ENCODE measurements around the gene CCDC183.
"Not testable (repeated sequence)": the region's sequence is repeated elsewhere in the genome, so short reads cannot be mapped to it uniquely, and the experiment has no call there.

The CCDC183 gene

GRCh38 chr9:136796238-136796774 lies at the start of gene CCDC183:
TSS of gene CCDC183 (plus strand) at chr9:136796338. CDS start at chr9:136796398, 60 bp downstream.
- DNase-seq, result no peak

- DNase-seq, result no peak
Observed at GRCh38 chr9:136746621-136747020, 49.5 kb upstream of the CCDC183 start.

- no peak for DNase-seq
Observed at GRCh38 chr9:136747161-136748060, 48.7 kb upstream of the CCDC183 start.

- DNase-seq, result no peak
Observed at GRCh38 chr9:136748201-136748600, 47.9 kb upstream of the CCDC183 start, which contains the start of gene LCN6. TSS of gene LCN6 (minus strand) at chr9:136748525. CDS start at chr9:136748483, 42 bp downstream.

GRCh38 chr9:136748666-136749611 lies 47.2 kb upstream of the CCDC183 start:
- no peak for DNase-seq

- DNase-seq, result no peak
Observed at GRCh38 chr9:136750526-136750925, 45.6 kb upstream of the CCDC183 start.

GRCh38 chr9:136751244-136751643 lies 44.9 kb upstream of the CCDC183 start:
- DNase-seq, result no peak

- DNase-seq, result no peak
Observed at GRCh38 chr9:136751814-136752213, 44.3 kb upstream of the CCDC183 start.

- DNase-seq, result no peak
Observed at GRCh38 chr9:136753371-136754058, 42.6 kb upstream of the CCDC183 start.

GRCh38 chr9:136754059-136754572 lies 42.0 kb upstream of the CCDC183 start:
- no peak for DNase-seq

- DNase-seq, result no peak
Observed at GRCh38 chr9:136754626-136755301, 41.4 kb upstream of the CCDC183 start.

- not testable (repeated sequence) for DNase-seq
Observed at GRCh38 chr9:136755302-136756133, 40.6 kb upstream of the CCDC183 start.

- DNase-seq, result no peak
Observed at GRCh38 chr9:136756134-136756438, 40.1 kb upstream of the CCDC183 start.

GRCh38 chr9:136756836-136757235 lies 39.3 kb upstream of the CCDC183 start:
- no peak for DNase-seq

- no peak for DNase-seq
Observed at GRCh38 chr9:136757328-136757727, 38.8 kb upstream of the CCDC183 start.

- no peak for DNase-seq
Observed at GRCh38 chr9:136757751-136758140, 38.4 kb upstream of the CCDC183 start.

- DNase-seq, result no peak
Observed at GRCh38 chr9:136759001-136759400, 37.1 kb upstream of the CCDC183 start.

- no peak for DNase-seq
Observed at GRCh38 chr9:136759436-136760325, 36.5 kb upstream of the CCDC183 start.

GRCh38 chr9:136760424-136760823 lies 35.7 kb upstream of the CCDC183 start:
- no peak for DNase-seq
